OCI-LY1 (cell line): ENCODE data around the gene CLIC4.

Source experiments
- H2AFZ ChIP-seq: fragments of 200-600 bp; sonication (generic), shearing (Covaris generic); 2 replicates; pipeline ENCODE4 v1.6.0; 2014; ENCODE audit warnings: antibody characterized with exemption, mild to moderate bottlenecking, low read length
- H3F3A ChIP-seq: fragments of 200-600 bp; sonication (generic), shearing (Covaris generic); 2 replicates; pipeline ENCODE4 v1.6.0; 2014; ENCODE audit warnings: mild to moderate bottlenecking, antibody characterized with exemption, low read length, moderate library complexity; ENCODE audit not compliant: insufficient read depth
- H3K27ac ChIP-seq: fragments of 200-600 bp; sonication (generic); 2 replicates; pipeline ENCODE4 v1.5.1; 2014; ENCODE audit warnings: low read length, mixed run types, mild to moderate bottlenecking, low read depth; ENCODE audit not compliant: poor library complexity, severe bottlenecking
- H3K27me3 ChIP-seq: fragments of 200-600 bp; sonication (generic); 2 replicates; pipeline ENCODE4 v1.6.0; 2014; ENCODE audit warnings: antibody characterized with exemption, mild to moderate bottlenecking, low read length, moderate library complexity; ENCODE audit not compliant: insufficient read depth
- H3K36me3 ChIP-seq: fragments of 200-600 bp; sonication (generic); 2 replicates; pipeline ENCODE4 v1.6.1; 2014; ENCODE audit warnings: mild to moderate bottlenecking, antibody characterized with exemption, low read length, moderate library complexity, mixed read lengths; ENCODE audit not compliant: insufficient read depth
- H3K4me1 ChIP-seq: fragments of 200-600 bp; sonication (generic); 2 replicates; pipeline ENCODE4 v1.5.1; 2014; ENCODE audit warnings: mild to moderate bottlenecking, low read length, moderate library complexity; ENCODE audit not compliant: insufficient read depth, severe bottlenecking
- H3K4me2 ChIP-seq: fragments of 200-600 bp; sonication (generic), shearing (Covaris generic); 2 replicates; pipeline ENCODE4 v1.6.1; 2014; ENCODE audit warnings: low read length
- H3K4me3 ChIP-seq: fragments of 200-600 bp; sonication (generic); 2 replicates; pipeline ENCODE4 v1.5.1; 2014; ENCODE audit warnings: low read length, low read depth, mild to moderate bottlenecking, mixed read lengths; ENCODE audit not compliant: poor library complexity, severe bottlenecking
- H3K79me2 ChIP-seq: fragments of 200-600 bp; shearing (Covaris generic); 2 replicates; pipeline ENCODE4 v1.6.1; 2016; ENCODE audit warnings: mixed run types, low read length, mixed read lengths; ENCODE audit not compliant: insufficient read depth
- H3K9ac ChIP-seq: fragments of 200-600 bp; sonication (generic), shearing (Covaris generic); 2 replicates; pipeline ENCODE4 v1.6.1; 2014; ENCODE audit warnings: mild to moderate bottlenecking, low read length, mixed read lengths
- H3K9me2 ChIP-seq: fragments of 200-600 bp; sonication (generic), shearing (Covaris generic); 2 replicates; pipeline ENCODE4 v1.6.1; 2014; ENCODE audit warnings: low read depth, mild to moderate bottlenecking, low read length, mixed read lengths
- H3K9me3 ChIP-seq: fragments of 200-600 bp; shearing (Covaris generic); 2 replicates; pipeline ENCODE4 v1.6.1; 2014; ENCODE audit warnings: low read length, mixed read lengths
- H4K20me1 ChIP-seq: fragments of 200-600 bp; sonication (generic), shearing (Covaris generic); 2 replicates; pipeline ENCODE4 v1.6.0; 2016; ENCODE audit warnings: mild to moderate bottlenecking, low read length; ENCODE audit not compliant: insufficient read depth
- CTCF ChIP-seq: fragments of 200-600 bp; sonication (generic), shearing (Covaris generic); IDR thresholded peaks from 2 replicates; pipeline ENCODE4 v1.5.1; 2017; ENCODE audit warnings: mild to moderate bottlenecking, antibody characterized with exemption, low read length, moderate library complexity, mixed read lengths
- EZH2 ChIP-seq: fragments of 200-600 bp; sonication (generic), shearing (Covaris generic); IDR thresholded peaks from 2 replicates; pipeline ENCODE4 v1.8.0; 2017; ENCODE audit warnings: borderline replicate concordance, mixed run types, mild to moderate bottlenecking, antibody characterized with exemption, low read length, moderate library complexity, mixed read lengths

CLIC4 gene

GRCh38 chr1:24866211-24867083 is 121.2 kb downstream of the CLIC4 start:
- Histone ChIP-seq H3K27ac (no peak overlapping the region), H4K20me1 (no peaks in the 10 kb centered on the region), H3K36me3 (no peaks in the 10 kb centered on the region), H3F3A (no peaks in the 10 kb centered on the region), H2AFZ (no peak overlapping the region), H3K4me1 (peaks cover 6% of the 10 kb centered on the region), H3K9me3 (no peaks in the 10 kb centered on the region), H3K4me2 (no peak overlapping the region; the same call in 1 of the 2 replicates), H3K4me3 (no peak overlapping the region), H3K9me2 (no peaks in the 10 kb centered on the region), H3K27me3 (peaks cover 3% of the 10 kb centered on the region), H3K9ac (no peak overlapping the region), H3K79me2 (no peaks in the 10 kb centered on the region)
- TF ChIP-seq CTCF (no peak), EZH2 (no peak)

- H4K20me1 ChIP-seq, result no peaks in the 10 kb centered on the region
- no peaks in the 10 kb centered on the region for H3K9me3 ChIP-seq
- no peak overlapping the region for H2AFZ ChIP-seq
- peaks cover 6% of the 10 kb centered on the region for H3K4me1 ChIP-seq
- H3K27me3 ChIP-seq, result peaks cover 3% of the 10 kb centered on the region
- H3K36me3 ChIP-seq, result no peaks in the 10 kb centered on the region
- no peaks in the 10 kb centered on the region for H3F3A ChIP-seq
- no peaks in the 10 kb centered on the region for H3K9me2 ChIP-seq
- H3K4me2 ChIP-seq, result no peak overlapping the region; the same call in 1 of the 2 replicates
- H3K79me2 ChIP-seq, result no peaks in the 10 kb centered on the region
- H3K9ac ChIP-seq, result no peak overlapping the region
- TF ChIP-seq EZH2 (no peak), CTCF (no peak)
- H3K27ac ChIP-seq, result no peak overlapping the region
- H3K4me3 ChIP-seq, result no peak overlapping the region
These were observed 122.0 kb downstream of the CLIC4 start for GRCh38 chr1:24867084-24867870.

GRCh38 chr1:24868016-24868875 is 123.0 kb downstream of the CLIC4 start:
- H2AFZ ChIP-seq, result no peak overlapping the region

More at GRCh38 chr1:24868016-24868875, 123.0 kb downstream of the CLIC4 start:
- Histone ChIP-seq H3K36me3 (no peaks in the 10 kb centered on the region), H3F3A (no peaks in the 10 kb centered on the region), H3K4me1 (peaks cover 6% of the 10 kb centered on the region), H3K9ac (no peak overlapping the region), H3K27me3 (peaks cover 3% of the 10 kb centered on the region), H3K9me2 (no peaks in the 10 kb centered on the region), H3K4me2 (no peak overlapping the region), H3K4me3 (no peak overlapping the region), H4K20me1 (no peaks in the 10 kb centered on the region), H3K9me3 (no peaks in the 10 kb centered on the region), H3K79me2 (no peaks in the 10 kb centered on the region), H3K27ac (no peak overlapping the region)
- TF ChIP-seq EZH2 (no peak), CTCF (no peak)
